WTC11 (cell line): ENCODE measurements around the gene CXCL8. TPM values are rescaled to one million over a fixed set of nuclear protein-coding genes. Genes with fewer than 3 reads are reported as not detected.

ENCODE experiments used
- ATAC-seq: fragments of 200-7000 bp; cut with Tn5 transposase; 2 replicates; pipeline ENCODE4 v1.10.0; 2021; ENCODE audit warnings: mild to moderate bottlenecking, moderate library complexity
- CTCF ChIA-PET: fragments of 300-600 bp; sonication (Branson Sonifier 250); formaldehyde crosslinking; loops from one replicate; lab custom pipeline; 2021; ENCODE audit warnings: antibody characterized with exemption; lab: Charles Lee
- POLR2A ChIA-PET: fragments of 350-600 bp; sonication (Branson Sonifier 250); formaldehyde crosslinking; loops from one replicate; lab custom pipeline; 2021; ENCODE audit warnings: antibody characterized with exemption; lab: Charles Lee
- DNase-seq: peaks from one replicate; pipeline ENCODE4 v3.0.0; 2021; ENCODE audit warnings: low spot score
- H3K27ac Mint-ChIP-seq: 2 replicates; pipeline ENCODE4 v1.8.0; 2021; ENCODE audit warnings: mixed read lengths
- H3K27me3 Mint-ChIP-seq: 2 replicates; pipeline ENCODE4 v1.8.0; 2021; ENCODE audit warnings: low read depth, mild to moderate bottlenecking, moderate library complexity, mixed read lengths
- H3K36me3 Mint-ChIP-seq: 2 replicates; pipeline ENCODE4 v1.8.0; 2021; ENCODE audit warnings: mixed read lengths
- H3K4me1 Mint-ChIP-seq: 2 replicates; pipeline ENCODE4 v1.8.0; 2022; ENCODE audit warnings: mixed read lengths
- H3K4me3 Mint-ChIP-seq: 2 replicates; pipeline ENCODE4 v1.8.0; 2021; ENCODE audit warnings: mild to moderate bottlenecking, moderate library complexity, mixed read lengths
- H3K9me3 Mint-ChIP-seq: 2 replicates; pipeline ENCODE4 v1.8.0; 2021; ENCODE audit warnings: mixed read lengths
- EMX1 ChIP-seq: fragments of 250-450 bp; sonication (Bioruptor Pico); IDR thresholded peaks from 2 replicates; pipeline ENCODE4 v1.8.0; 2021; ENCODE audit warnings: mild to moderate bottlenecking
- ESRRA ChIP-seq: sonication (generic); formaldehyde crosslinking; IDR thresholded peaks from 2 replicates; pipeline ENCODE4 v1.8.1; 2022; ENCODE audit warnings: mild to moderate bottlenecking, missing genetic modification reagents, borderline replicate concordance
- ETV6 ChIP-seq: sonication (generic); formaldehyde crosslinking; IDR thresholded peaks from 2 replicates; pipeline ENCODE4 v1.8.1; 2022; ENCODE audit warnings: mild to moderate bottlenecking, missing genetic modification reagents
- FOXK1 ChIP-seq: sonication (generic); formaldehyde crosslinking; IDR thresholded peaks from 2 replicates; pipeline ENCODE4 v1.8.0; 2022; ENCODE audit warnings: mild to moderate bottlenecking, moderate library complexity, missing genetic modification reagents
- FOXP1 ChIP-seq: sonication (generic); formaldehyde crosslinking; IDR thresholded peaks from 2 replicates; pipeline ENCODE4 v1.8.0; 2022; ENCODE audit warnings: missing genetic modification reagents, mild to moderate bottlenecking, moderate library complexity, borderline replicate concordance
- KAT7 ChIP-seq: sonication (generic); formaldehyde crosslinking; IDR thresholded peaks from 2 replicates; pipeline ENCODE4 v1.8.1; 2023; ENCODE audit warnings: missing genetic modification reagents, mild to moderate bottlenecking, borderline replicate concordance
- NR2C2 ChIP-seq: sonication (generic); formaldehyde crosslinking; IDR thresholded peaks from 2 replicates; pipeline ENCODE4 v1.8.0; 2022; ENCODE audit warnings: mild to moderate bottlenecking, missing genetic modification reagents
- SMAD4 ChIP-seq: sonication (generic); formaldehyde crosslinking; IDR thresholded peaks from 2 replicates; pipeline ENCODE4 v1.8.0; 2022; ENCODE audit warnings: mild to moderate bottlenecking, missing genetic modification reagents
- ZBTB21 ChIP-seq: sonication (generic); formaldehyde crosslinking; IDR thresholded peaks from 2 replicates; pipeline ENCODE4 v1.8.1; 2023; ENCODE audit warnings: mild to moderate bottlenecking, missing genetic modification reagents, borderline replicate concordance
- ZNF219 ChIP-seq: sonication (generic); formaldehyde crosslinking; IDR thresholded peaks from 2 replicates; pipeline ENCODE4 v1.8.0; 2023; ENCODE audit warnings: missing genetic modification reagents, mild to moderate bottlenecking, borderline replicate concordance
- ZNF423 ChIP-seq: fragments of 250-450 bp; sonication (Bioruptor Pico); IDR thresholded peaks from 2 replicates; pipeline ENCODE4 v2.1.2; 2022; ENCODE audit warnings: mild to moderate bottlenecking, moderate library complexity
- total RNA-seq: library from RNA; stranded (reverse); gene quantifications from 3 replicates; pipeline ENCODE4 v1.2.3, GENCODE V29; 2021
- TF ChIP-seq, protein P1 (sequence below): fragments of 250-450 bp; sonication (Bioruptor Pico); IDR thresholded peaks from 2 replicates; pipeline ENCODE4 v1.9.0; 2021; ENCODE audit warnings: mild to moderate bottlenecking
- TF ChIP-seq, protein P2 (sequence below): sonication (generic); formaldehyde crosslinking; IDR thresholded peaks from 2 replicates; pipeline ENCODE4 v1.8.0; 2022; ENCODE audit warnings: mild to moderate bottlenecking, missing genetic modification reagents
- TF ChIP-seq, protein P3 (sequence below): sonication (generic); formaldehyde crosslinking; IDR thresholded peaks from 2 replicates; pipeline ENCODE4 v1.8.1; 2022; ENCODE audit warnings: low read depth, mild to moderate bottlenecking, moderate library complexity, missing genetic modification reagents, borderline replicate concordance
- TF ChIP-seq, protein P4 (sequence below): sonication (generic); formaldehyde crosslinking; IDR thresholded peaks from 2 replicates; pipeline ENCODE4 v1.8.1; 2023; ENCODE audit warnings: mild to moderate bottlenecking, missing genetic modification reagents
- TF ChIP-seq, protein P5 (sequence below): sonication (generic); formaldehyde crosslinking; IDR thresholded peaks from 2 replicates; pipeline ENCODE4 v1.8.0; 2022; ENCODE audit warnings: missing genetic modification reagents
- TF ChIP-seq, protein P6 (sequence below): sonication (generic); formaldehyde crosslinking; IDR thresholded peaks from 2 replicates; pipeline ENCODE4 v1.8.0; 2022; ENCODE audit warnings: mild to moderate bottlenecking, missing genetic modification reagents

The CXCL8 gene
- total RNA-seq, 1 experiment from 2014 or later = not detected

DNA sequence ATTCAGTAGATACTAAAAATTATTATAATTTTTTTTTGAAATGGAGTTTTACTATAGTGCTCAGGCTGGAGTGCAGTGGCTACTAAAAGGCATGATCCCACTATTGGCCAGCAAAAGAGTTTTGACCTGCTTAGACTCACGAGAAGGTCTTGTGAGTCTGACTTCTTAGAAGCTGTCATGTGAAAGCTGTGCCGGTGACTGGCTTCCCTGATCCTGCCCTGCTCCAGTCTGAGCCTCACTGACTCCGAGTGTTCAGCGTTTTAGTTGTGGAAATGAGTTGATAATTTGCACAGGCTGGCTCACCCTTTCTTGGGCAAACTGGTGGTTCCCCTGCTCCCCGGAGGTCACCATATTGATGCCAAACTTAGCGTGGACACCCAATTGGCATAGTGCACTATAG, 16.4 kb upstream of the CXCL8 start:
- POLR2A ChIA-PET = no interaction called here
- Mint-ChIP-seq H3K27ac (no peak overlapping the region), H3K4me1 (peaks cover 15% of the 10 kb centered on the region), H3K4me3 (no peak overlapping the region)
- TF ChIP-seq ZBTB21 (CRISPR knock-in tag) = no peak
- TF ChIP-seq, protein P1, sequence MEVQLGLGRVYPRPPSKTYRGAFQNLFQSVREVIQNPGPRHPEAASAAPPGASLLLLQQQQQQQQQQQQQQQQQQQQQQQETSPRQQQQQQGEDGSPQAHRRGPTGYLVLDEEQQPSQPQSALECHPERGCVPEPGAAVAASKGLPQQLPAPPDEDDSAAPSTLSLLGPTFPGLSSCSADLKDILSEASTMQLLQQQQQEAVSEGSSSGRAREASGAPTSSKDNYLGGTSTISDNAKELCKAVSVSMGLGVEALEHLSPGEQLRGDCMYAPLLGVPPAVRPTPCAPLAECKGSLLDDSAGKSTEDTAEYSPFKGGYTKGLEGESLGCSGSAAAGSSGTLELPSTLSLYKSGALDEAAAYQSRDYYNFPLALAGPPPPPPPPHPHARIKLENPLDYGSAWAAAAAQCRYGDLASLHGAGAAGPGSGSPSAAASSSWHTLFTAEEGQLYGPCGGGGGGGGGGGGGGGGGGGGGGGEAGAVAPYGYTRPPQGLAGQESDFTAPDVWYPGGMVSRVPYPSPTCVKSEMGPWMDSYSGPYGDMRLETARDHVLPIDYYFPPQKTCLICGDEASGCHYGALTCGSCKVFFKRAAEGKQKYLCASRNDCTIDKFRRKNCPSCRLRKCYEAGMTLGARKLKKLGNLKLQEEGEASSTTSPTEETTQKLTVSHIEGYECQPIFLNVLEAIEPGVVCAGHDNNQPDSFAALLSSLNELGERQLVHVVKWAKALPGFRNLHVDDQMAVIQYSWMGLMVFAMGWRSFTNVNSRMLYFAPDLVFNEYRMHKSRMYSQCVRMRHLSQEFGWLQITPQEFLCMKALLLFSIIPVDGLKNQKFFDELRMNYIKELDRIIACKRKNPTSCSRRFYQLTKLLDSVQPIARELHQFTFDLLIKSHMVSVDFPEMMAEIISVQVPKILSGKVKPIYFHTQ = no peak
- no peak for TF ChIP-seq ETV6 (CRISPR knock-in tag)
- TF ChIP-seq ZNF219 = no peak
- TF ChIP-seq, protein P2, sequence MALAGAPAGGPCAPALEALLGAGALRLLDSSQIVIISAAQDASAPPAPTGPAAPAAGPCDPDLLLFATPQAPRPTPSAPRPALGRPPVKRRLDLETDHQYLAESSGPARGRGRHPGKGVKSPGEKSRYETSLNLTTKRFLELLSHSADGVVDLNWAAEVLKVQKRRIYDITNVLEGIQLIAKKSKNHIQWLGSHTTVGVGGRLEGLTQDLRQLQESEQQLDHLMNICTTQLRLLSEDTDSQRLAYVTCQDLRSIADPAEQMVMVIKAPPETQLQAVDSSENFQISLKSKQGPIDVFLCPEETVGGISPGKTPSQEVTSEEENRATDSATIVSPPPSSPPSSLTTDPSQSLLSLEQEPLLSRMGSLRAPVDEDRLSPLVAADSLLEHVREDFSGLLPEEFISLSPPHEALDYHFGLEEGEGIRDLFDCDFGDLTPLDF (CRISPR knock-in tag) = no peak
- no peak for TF ChIP-seq EMX1 (CRISPR knock-in tag)
- no peak for TF ChIP-seq FOXP1 (CRISPR knock-in tag)
- TF ChIP-seq, protein P3, sequence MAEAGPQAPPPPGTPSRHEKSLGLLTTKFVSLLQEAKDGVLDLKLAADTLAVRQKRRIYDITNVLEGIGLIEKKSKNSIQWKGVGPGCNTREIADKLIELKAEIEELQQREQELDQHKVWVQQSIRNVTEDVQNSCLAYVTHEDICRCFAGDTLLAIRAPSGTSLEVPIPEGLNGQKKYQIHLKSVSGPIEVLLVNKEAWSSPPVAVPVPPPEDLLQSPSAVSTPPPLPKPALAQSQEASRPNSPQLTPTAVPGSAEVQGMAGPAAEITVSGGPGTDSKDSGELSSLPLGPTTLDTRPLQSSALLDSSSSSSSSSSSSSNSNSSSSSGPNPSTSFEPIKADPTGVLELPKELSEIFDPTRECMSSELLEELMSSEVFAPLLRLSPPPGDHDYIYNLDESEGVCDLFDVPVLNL (CRISPR knock-in tag) = no peak
- TF ChIP-seq, all 79 proteins: peak for 0
- Mint-ChIP-seq H3K27me3 (no peaks in the 10 kb centered on the region), H3K36me3 (no peaks in the 10 kb centered on the region), H3K9me3 (no peaks in the 10 kb centered on the region)
- no peak for ATAC-seq
- CTCF ChIA-PET = no interaction called here
- DNase-seq = no peak

DNA sequence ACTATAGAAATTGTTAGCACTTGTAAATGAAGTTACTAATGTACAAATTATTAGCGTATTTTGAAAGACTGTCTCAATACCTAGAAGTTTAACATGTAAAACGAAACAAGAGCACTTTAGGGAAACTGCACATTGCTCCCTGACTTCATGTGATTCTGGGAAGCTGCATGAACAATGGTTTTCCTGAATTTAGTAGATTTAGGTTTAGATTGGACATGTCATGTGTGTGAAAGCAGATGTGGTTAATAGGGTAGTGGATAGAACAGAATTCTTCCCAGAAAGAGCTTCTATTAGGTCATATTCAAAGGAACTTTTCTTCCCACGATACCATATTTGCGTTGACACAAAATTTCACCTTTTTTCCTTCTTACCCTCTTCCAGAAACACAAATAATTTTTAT, 14.9 kb upstream of the CXCL8 start:
- no peak for TF ChIP-seq ZNF423 (CRISPR knock-in tag)
- TF ChIP-seq SMAD4 (CRISPR knock-in tag) = no peak
- no peak for TF ChIP-seq ESRRA (CRISPR knock-in tag)
- TF ChIP-seq, protein P4, sequence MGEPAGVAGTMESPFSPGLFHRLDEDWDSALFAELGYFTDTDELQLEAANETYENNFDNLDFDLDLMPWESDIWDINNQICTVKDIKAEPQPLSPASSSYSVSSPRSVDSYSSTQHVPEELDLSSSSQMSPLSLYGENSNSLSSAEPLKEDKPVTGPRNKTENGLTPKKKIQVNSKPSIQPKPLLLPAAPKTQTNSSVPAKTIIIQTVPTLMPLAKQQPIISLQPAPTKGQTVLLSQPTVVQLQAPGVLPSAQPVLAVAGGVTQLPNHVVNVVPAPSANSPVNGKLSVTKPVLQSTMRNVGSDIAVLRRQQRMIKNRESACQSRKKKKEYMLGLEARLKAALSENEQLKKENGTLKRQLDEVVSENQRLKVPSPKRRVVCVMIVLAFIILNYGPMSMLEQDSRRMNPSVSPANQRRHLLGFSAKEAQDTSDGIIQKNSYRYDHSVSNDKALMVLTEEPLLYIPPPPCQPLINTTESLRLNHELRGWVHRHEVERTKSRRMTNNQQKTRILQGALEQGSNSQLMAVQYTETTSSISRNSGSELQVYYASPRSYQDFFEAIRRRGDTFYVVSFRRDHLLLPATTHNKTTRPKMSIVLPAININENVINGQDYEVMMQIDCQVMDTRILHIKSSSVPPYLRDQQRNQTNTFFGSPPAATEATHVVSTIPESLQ (CRISPR knock-in tag) = no peak
- no peak for TF ChIP-seq NR2C2 (CRISPR knock-in tag)
- TF ChIP-seq, protein P5, sequence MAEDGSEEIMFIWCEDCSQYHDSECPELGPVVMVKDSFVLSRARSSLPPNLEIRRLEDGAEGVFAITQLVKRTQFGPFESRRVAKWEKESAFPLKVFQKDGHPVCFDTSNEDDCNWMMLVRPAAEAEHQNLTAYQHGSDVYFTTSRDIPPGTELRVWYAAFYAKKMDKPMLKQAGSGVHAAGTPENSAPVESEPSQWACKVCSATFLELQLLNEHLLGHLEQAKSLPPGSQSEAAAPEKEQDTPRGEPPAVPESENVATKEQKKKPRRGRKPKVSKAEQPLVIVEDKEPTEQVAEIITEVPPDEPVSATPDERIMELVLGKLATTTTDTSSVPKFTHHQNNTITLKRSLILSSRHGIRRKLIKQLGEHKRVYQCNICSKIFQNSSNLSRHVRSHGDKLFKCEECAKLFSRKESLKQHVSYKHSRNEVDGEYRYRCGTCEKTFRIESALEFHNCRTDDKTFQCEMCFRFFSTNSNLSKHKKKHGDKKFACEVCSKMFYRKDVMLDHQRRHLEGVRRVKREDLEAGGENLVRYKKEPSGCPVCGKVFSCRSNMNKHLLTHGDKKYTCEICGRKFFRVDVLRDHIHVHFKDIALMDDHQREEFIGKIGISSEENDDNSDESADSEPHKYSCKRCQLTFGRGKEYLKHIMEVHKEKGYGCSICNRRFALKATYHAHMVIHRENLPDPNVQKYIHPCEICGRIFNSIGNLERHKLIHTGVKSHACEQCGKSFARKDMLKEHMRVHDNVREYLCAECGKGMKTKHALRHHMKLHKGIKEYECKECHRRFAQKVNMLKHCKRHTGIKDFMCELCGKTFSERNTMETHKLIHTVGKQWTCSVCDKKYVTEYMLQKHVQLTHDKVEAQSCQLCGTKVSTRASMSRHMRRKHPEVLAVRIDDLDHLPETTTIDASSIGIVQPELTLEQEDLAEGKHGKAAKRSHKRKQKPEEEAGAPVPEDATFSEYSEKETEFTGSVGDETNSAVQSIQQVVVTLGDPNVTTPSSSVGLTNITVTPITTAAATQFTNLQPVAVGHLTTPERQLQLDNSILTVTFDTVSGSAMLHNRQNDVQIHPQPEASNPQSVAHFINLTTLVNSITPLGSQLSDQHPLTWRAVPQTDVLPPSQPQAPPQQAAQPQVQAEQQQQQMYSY (CRISPR knock-in tag) = no peak
- TF ChIP-seq KAT7 = no peak
- TF ChIP-seq, protein P6, sequence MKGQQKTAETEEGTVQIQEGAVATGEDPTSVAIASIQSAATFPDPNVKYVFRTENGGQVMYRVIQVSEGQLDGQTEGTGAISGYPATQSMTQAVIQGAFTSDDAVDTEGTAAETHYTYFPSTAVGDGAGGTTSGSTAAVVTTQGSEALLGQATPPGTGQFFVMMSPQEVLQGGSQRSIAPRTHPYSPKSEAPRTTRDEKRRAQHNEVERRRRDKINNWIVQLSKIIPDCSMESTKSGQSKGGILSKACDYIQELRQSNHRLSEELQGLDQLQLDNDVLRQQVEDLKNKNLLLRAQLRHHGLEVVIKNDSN (CRISPR knock-in tag) = no peak
- no peak for TF ChIP-seq FOXK1 (CRISPR knock-in tag)
- Mint-ChIP-seq H3K9me3 (no peaks in the 10 kb centered on the region), H3K27me3 (no peaks in the 10 kb centered on the region), H3K27ac (no peak overlapping the region), H3K36me3 (no peaks in the 10 kb centered on the region), H3K4me1 (peaks cover 18% of the 10 kb centered on the region), H3K4me3 (no peak overlapping the region)
- ChIA-PET POLR2A (no interaction called here), CTCF (no interaction called here)
- ATAC-seq (no peak), DNase-seq (no peak)
